GM11168 (cell line): Measurements from ENCODE around the gene NIFK.
"Not testable (repeated sequence)": the region's sequence is repeated elsewhere in the genome, so short reads cannot be mapped to it uniquely, and the experiment has no call there.

Source experiments
- in situ Hi-C: fragments of 300-500 bp; cut with MboI; formaldehyde crosslinking; loops from one replicate; pipeline ENCODE4 v1.12.0; 2022; ENCODE audit warnings: low sequenced_read_pairs; ENCODE audit not compliant: unreplicated experiment

Gene NIFK

GRCh38 chr2:121698318-121698930, 38.3 kb downstream of the NIFK start:
- in situ Hi-C loops = no loop called here

- in situ Hi-C loops = no loop called here
These were observed 39.5 kb downstream of the NIFK start for GRCh38 chr2:121697108-121697631.

GRCh38 chr2:121696410-121696930, 40.2 kb downstream of the NIFK start:
- in situ Hi-C loops = no loop called here

- in situ Hi-C loops = no loop called here
These were observed 41.6 kb downstream of the NIFK start for GRCh38 chr2:121695171-121695451.

- in situ Hi-C loops = no loop called here
These were observed 42.1 kb downstream of the NIFK start for GRCh38 chr2:121694398-121695170.

GRCh38 chr2:121690572-121690971, 46.1 kb downstream of the NIFK start:
- in situ Hi-C loops = not testable (repeated sequence)

GRCh38 chr2:121690095-121690494, 46.6 kb downstream of the NIFK start:
- in situ Hi-C loops = no loop called here

GRCh38 chr2:121689356-121689755, 47.3 kb downstream of the NIFK start:
- in situ Hi-C loops = no loop called here

- in situ Hi-C loops = no loop called here
These were observed 47.9 kb downstream of the NIFK start for GRCh38 chr2:121688820-121689219.

- in situ Hi-C loops = no loop called here
These were observed 49.8 kb downstream of the NIFK start for GRCh38 chr2:121686902-121687301.

GRCh38 chr2:121686218-121686617, 50.5 kb downstream of the NIFK start:
- in situ Hi-C loops = no loop called here

GRCh38 chr2:121682396-121683298, 54.0 kb downstream of the NIFK start:
- in situ Hi-C loops = no loop called here

- in situ Hi-C loops = no loop called here
These were observed 58.8 kb downstream of the NIFK start for GRCh38 chr2:121677855-121678254.
